IPS-NIHi7 (cell line): ENCODE results near the gene SLC13A5.

Source experiments
- DNase-seq: peaks from one replicate; pipeline ENCODE4 v3.0.0; 2012; ENCODE audit warnings: mixed read lengths; ENCODE audit errors: extremely low spot score

SLC13A5 gene

DNA sequence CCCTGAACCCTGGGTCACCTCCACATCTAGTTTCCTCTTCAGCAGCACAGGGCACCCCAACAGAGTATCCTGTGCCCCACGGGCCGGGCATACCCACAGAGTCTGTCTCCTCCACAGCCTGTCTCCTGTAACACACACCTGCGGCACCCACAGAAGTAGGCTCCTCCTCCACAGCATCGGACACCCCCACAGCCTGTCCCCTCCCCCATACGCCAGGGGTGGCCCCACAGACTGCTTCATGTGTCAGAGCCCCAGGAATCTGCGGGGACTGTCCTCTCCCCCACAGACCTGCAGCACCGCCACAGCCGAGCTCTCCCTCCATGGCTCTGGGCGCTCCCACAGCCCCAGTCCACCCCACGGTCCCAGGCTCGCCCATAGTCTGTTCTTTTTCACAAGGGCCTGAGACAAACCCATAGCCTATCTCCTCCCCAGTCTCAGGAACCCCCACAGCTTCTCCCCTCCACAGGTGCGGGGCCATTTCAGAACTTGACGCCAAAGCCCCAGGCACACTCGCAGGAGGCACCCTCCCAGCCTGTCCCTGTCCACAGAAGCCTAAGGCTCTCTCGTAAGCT, 74.1 kb downstream of the SLC13A5 start:
- DNase-seq, result no peak

DNA sequence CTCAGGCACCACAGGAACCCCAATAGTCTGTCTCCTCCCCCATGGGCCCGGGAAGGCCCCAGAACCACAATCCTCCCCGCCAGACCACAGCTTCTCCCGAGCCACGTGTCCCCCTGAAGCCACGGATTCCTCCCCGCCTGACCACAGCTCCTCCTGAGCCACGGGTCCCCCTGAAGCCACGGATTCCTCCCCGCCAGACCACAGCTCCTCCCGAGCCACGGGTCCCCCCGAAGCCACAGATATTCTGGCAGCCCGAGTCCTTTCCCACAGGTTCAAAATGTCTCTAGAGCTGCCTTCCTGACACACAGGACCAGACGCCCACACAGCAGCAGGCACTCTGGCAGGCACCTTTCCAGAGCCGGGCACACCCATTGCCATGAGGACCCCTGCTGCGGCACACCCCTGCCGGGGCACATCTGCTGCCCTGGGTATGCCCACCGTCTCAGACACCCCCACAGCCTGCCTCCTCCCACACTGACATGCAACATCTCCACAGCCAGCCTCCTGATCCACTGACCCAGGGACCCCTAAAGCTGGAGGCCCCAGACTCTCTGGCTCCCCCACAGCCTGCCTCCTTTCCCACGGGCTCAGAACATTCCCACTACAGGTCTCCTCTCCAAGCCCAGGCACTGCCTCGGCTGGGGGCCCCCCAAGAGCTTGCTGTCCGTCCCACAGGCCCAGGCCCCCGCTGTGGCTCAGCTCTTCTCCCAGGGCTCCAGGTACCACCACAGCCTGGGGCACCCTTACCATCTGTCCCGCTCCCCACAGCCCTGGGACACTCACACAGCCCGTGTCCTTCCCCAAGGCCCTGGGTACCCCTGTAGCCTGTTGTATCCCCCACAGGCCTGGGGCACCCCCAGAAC, 74.9 kb downstream of the SLC13A5 start:
- DNase-seq, result no peak

DNA sequence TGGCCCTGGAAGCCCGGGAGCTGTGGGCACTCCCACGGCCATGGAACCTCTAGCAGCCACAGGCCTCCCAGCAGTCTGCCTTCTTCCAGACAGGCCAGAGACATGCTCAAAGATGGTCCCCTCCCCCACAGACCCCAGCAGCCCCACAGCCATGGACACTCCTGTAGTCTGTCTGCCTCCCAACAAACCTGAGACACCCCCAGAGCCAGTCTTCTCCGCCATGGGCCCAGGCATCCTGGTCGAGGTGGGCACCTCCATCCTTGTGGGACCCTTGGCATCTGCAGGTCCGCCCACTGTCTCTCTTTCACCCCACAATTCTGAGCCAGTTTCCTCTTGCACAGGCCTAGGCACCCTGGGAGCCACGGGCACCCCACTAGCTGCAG, 75.7 kb downstream of the SLC13A5 start:
- DNase-seq, result no peak

DNA sequence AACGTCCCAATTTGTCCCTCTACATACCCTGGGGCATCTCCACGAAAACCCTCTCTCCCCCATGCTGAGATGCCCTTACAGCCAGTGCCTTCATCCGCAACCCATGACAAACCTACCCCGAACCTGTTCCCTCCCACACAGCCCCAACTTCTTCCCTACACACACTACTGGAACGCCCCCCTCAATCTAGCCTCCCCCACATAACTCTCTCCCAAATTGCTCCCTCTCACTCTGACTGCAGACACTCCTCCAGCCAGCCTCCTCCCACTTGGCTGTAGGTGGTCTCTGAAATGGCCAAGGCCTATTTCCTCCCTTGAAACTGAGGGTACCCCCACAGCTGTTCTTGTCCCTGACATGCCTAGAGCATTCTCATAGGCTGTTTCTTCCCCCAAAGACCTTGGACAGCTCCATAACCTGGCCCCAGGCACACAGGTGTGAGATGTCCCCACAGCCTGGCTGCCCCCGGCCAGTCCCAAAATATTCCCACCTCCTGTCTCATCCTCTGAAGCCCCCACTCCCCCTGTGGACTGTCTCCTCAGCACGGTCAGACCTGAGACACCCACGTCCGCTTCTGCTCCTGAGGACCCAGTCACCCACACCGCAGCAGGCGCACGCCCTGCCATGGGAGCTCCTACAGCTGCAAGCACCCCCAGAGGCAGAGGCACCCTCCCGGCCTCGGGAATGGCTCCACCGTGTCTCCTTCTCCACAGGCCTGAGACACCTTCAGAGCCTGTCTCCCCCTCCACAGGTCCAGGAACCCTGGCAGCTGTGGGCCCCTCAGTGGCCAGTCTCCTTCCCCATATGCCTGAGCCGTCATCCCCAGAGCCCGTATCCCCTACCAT, 76.3 kb downstream of the SLC13A5 start:
- DNase-seq, result no peak

DNA sequence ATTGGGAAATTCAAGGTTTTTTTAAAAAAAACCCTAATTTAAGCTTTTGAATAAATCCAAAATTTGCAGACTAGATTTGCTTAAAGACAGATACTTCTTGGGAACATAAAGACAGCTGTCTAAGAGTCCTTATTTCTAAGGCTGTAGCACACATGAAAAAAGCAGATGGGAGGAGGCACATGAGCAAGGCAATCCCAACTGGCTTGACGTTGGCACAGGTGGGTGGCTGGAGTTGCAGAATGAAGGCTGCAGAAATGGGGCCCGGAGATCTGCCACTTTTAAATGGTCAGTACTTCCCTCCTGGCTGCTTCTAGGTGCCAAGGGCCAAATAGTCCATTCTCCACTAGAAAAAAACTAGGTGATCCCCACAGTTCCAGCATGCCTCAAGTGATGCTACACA, 77.1 kb downstream of the SLC13A5 start:
- DNase-seq, result no peak
